ENCODE results near the gene KIF1B. TPM values are rescaled to one million over a fixed set of nuclear protein-coding genes. Genes with fewer than 3 reads are reported as not detected.
"Not testable (repeated sequence)": the region's sequence is repeated elsewhere in the genome, so short reads cannot be mapped to it uniquely, and the experiment has no call there.

Gene KIF1B
- total RNA-seq, 1 experiment from 2014 or later: 19.9 TPM

DNA sequence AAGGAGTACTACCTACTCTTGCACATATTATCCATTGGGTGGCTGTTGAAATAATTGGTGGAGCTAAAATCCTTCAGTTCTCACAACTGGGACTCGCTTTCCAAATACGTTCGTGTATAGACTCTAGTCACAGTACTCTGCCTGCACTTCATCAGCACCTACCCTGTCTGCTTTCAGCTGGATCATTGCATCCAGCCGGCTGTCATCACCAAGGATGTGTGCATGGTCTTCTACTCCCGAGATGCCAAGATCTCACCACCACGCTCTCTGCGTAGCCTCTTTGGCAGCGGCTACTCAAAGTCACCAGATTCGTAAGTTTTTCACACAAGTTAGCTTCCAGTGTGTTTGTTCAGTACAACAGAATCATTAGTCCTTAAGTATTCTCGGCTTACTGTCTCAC is 151.1 kb downstream of the KIF1B start:
- in situ Hi-C loops (cut with HindIII; ENCODE audit: low sequenced_read_pairs): no loop called here
- DNase-seq (ENCODE audit: low spot score): no peak

DNA sequence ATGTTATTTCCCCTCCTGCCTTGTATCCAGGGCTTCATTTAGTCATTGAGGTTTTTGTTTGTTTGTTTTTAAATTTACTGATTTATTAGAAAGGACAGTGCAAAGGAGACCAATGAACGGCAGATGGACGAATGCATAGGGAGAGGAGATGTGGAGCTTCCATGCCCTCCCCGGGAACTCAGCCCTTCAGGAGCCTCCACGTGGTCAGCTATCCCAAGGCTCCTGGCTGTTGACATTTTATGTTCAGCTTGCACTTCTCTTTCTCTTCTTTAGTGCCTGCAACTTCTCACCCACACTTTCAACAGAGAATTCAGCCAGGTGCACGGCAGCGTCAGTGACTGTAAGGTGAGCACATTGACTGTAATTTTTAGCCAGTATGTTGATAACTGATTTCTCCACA is 157.8 kb downstream of the KIF1B start:
- in situ Hi-C loops (cut with HindIII; ENCODE audit: low sequenced_read_pairs): no loop called here
- DNase-seq (ENCODE audit: low spot score): no peak

DNA sequence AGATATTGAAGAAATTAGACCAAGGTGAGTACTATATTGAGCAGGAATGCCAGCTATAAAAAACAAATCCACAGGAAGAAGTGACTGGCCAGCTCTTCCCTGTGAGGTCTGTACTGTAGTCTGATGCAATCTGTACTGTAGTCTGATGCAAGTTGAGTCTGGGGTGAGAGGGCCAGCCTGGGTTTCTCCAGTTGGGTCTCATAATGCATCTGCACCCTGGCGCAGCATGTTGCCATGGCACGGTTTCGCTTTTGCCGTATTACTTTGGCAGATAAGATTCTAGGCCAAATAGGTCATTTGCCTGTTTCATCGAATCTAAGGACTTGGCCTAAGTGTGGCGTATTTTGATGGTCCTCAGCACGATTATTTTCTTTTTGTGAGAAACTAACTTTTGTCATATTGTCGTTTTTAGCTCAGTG is 164.1 kb downstream of the KIF1B start:
- DNase-seq (ENCODE audit: low spot score): no peak
- in situ Hi-C loops (cut with HindIII; ENCODE audit: low sequenced_read_pairs): no loop called here

DNA sequence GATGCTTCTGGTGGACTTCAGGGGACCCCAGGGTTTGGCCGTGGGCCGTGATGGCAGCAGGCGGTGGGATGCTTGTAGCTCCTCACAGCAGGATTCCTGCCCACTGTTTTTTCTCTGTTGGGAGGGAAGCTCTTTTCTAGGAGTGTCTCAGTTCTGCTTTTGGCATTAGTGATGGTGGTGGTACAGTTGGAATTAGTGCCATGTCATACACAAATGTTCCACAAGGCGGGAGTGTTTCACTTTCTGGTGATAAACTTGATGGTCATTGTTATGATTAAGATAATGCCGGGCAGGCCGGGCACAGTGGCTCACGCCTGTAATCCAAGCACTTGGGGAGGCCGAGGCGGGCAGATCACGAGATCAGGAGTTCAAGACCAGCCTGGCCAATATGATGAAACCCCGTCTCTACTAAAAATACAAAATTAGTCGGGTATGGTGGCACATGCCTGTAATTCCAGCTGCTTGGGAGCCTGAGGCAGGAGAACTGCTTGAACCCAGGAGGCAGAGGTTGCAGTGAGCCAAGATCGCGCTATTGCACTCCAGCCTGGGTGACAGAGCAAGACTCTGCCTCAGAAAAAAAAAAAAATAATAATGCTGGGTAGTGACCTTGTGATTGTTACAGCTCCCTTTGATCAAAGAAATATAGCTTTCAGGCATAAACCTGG is 167.1 kb downstream of the KIF1B start:
- peak; percentile 76 for DNase-seq (ENCODE audit: low spot score)
- in situ Hi-C loops (cut with HindIII; ENCODE audit: low sequenced_read_pairs): not testable (repeated sequence)

DNA sequence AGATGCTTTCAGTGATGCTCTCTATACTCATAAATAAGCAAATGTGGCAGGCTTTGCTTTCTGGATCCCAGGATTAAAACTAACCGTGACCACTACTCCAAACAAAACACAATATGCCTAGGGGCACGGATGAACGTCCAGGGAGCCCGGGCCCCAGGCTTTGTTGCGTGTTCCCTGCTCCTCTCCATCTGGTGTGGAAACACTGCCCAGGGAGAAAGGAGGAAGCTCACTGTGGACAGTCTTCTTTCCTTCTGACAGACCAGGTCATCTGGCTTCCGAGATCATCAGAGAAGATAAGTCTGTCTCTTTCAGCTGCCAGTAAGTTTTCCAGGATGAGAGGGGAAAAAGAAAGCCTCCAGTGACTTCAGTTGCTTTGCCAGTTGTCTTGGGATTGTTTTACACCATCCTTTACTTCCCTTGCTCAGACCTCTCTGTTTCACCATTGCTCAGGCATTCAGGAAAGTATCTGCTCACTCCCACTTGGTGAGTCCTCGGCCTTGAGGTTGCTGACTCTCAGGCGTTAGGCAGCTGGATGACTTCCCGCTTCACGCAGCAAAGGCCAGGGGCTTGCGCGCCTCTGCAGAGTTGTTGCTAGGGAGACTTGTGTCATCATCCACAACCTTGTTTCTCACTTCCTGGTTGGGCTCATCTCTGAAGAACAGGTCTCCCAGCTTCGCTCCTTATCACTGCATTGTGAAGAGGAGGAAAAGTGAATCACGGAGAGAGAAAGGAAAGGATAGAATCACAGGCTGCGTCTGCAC is 167.9 kb downstream of the KIF1B start:
- DNase-seq (ENCODE audit: low spot score): no peak
- in situ Hi-C loops (cut with HindIII; ENCODE audit: low sequenced_read_pairs): no loop called here

DNA sequence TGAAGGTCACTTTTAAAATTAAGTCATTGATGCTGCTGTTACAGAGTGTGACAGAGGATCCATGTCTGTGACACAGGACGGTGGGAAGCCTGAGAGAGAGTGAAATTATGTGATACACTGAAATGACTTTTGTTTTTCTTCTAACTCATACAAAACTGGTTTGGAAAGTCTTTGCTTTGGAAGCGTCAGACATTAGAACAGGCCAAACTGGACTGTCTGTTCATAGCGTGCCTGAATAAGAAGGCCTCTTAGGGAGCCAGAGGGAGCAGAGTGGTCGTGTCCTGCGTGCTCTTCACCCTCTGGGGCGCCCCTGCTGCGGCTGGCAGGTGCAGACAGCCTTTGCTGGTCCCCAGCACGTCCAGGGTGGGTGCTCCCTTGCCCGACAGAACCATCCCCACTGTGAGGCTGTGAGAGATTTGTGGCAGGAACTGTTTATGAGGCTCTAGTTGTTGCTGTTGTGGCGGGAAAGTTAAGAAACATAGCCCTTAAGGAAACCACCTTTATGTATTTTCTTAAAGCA is 168.8 kb downstream of the KIF1B start:
- no peak for DNase-seq (ENCODE audit: low spot score)
- in situ Hi-C loops (cut with HindIII; ENCODE audit: low sequenced_read_pairs): no loop called here

DNA sequence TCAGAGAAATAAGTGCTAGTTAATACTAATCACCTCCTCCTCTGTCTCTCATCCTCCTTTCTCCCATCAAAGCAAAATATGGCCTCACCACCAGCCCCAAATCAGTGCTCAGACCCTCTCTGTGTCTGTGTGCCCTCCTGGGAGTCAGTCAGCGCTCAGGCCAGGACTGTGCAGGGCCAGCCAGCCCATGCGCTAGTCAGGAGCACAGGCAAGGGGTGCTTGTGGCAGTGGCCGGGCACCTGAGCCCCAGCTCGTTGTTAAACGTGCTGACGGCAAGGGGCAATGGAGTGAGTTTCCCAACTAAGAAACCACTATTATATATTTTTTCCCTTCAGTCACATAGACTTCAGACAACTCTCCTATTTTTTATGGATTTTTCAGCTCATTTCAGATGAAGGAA is 169.3 kb downstream of the KIF1B start:
- in situ Hi-C loops (cut with HindIII; ENCODE audit: low sequenced_read_pairs): no loop called here
- no peak for DNase-seq (ENCODE audit: low spot score)

DNA sequence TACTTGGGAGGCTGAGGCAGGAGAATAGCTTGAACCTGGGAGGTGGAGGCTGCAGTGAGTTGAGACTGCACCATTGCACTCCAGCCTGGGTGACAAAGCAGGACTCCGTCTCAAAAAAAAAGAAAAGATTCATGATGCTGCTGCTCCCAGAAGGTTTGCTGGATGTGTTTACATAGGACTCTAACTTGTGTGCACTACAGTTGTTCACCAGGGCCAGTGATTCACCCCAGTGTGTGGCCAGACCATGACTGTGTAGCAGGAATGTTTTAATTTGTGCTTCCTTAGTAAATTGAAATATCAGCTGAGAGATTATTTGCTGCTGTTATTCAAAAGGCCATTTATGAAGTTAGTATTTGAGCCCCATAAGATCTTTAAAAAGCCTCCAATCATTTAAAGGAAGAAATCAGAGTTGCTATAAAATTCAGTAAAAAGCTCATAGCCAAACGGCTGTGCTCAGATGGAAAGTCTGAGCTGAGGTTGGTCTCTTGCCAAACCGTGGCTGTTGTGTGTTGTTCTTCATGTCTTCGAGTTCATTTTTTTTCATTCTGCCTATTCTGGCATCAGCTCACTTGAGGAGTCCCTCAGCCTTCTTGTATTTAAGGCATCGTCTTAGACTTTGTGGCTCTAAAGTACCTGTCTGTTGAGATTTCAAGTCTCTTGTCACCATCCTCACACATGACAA is 170.4 kb downstream of the KIF1B start:
- peak; percentile 33 for DNase-seq (ENCODE audit: low spot score)
- in situ Hi-C loops (cut with HindIII; ENCODE audit: low sequenced_read_pairs): no loop called here

DNA sequence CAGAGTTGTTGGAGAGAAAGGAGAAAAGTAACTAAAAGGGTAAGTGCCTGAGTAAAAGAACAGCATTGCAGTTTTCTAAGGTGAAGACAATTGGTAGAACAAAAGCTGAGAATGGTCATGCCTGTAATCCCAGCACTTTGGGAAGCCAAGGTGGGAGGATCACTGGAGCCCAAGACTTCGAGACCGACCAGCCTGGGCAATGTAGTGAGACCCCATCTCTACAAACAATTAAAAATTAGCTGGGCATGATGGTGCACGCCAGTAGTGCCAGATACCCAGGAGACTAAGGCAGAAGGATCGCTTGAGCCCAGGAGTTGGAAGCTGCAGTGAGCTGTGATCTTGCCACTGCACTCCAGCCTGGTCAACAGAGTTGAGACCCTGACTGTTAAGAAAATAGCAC is 173.3 kb downstream of the KIF1B start:
- DNase-seq (ENCODE audit: low spot score): no peak
- in situ Hi-C loops (cut with HindIII; ENCODE audit: low sequenced_read_pairs): no loop called here

DNA sequence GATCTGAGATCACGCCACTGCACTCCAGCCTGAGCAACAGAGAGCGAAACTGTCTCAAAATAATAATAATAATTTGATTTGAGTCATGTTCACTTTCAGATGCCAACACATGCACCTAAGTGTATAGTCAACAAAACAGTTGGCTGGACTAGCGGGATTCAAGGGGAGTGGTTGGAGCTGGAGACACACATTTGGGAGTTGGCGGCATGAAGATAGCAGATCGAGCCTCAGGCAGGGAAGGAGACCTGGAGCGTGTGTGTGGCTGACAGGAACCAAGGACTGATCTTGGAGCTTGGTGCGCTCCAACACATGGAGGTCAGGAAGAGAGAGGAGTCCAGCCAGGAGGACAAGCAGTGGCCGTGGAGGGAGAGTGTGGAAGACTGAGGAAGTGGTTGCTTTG is 173.8 kb downstream of the KIF1B start:
- DNase-seq (ENCODE audit: low spot score): no peak
- in situ Hi-C loops (cut with HindIII; ENCODE audit: low sequenced_read_pairs): no loop called here

DNA sequence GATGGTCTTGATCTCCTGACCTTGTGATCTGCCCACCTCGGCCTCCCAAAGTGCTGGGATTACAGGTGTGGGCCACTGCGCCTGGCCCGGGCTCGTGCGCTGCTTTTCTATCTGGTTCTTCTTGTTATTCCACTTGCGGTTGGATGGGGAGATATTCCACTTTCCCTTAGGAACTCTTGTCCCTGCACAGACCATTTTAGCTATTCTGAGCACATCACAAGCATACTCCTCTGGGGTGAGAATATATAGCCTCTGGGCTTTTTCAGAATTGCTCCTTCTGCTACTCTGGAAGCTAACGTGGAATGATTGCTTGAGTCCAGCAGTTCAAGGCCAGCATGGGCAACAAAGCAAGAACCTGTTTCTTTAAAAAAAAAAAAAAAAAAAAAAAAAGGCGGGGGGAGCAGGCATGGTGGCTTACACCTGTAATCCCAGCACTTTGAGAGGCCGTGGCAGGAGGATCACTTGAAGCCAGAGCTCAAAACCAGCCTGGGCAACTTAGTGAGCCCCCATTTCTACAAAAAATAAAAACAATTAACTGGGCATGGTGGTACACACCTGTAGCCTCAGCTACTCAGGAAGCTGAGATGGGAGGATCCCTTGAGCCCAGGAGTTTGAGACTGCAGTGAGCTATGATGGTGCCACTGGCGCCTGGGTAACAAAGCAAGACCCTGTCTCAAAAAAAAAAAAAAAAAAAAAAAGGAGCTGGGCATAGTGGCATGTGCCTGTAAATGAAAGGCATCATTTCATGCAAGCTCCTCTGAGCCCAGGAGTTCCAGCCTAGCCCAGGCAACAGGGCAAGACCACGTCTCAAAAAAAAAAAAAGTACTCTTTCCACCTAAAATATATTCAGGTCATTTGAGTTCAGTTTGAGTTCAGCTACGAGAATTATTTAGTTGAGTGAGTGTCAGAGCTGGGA is 176.6 kb downstream of the KIF1B start:
- in situ Hi-C loops (cut with HindIII; ENCODE audit: low sequenced_read_pairs): no loop called here
- no peak for DNase-seq (ENCODE audit: low spot score)

DNA sequence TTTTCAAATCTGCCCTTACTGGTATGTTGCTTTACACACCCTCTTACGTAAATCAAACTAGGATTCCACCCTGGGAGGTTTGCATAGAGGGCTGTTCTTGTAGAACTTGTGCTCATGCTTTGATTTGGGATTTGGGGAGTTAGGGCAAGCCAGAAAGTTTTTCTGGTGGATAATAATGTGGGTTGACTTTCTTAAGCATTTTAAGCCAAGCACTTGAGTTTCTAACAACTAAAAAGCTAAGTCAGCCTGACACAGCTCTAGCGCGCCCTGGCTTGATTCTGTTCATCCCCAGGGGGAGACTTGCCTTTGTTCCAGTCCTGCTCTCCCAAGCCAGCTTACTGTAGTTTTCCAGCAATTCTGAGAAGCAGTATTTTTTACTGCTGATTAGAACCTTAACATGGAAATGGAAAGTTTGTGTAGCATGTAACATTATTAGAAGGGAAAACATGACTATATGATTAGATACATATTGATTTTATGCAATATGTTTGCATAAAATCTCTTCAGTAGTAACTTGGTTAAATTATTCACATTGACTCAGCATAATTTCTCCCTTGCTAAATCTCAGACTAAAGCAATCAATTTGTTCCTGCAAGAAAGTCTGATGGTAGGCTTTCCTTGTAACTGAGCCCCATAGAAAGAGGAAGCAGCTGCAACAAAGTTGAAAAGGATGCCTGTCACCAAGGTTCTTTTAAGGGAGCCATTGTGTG is 177.5 kb downstream of the KIF1B start:
- DNase-seq (ENCODE audit: low spot score): no peak
- in situ Hi-C loops (cut with HindIII; ENCODE audit: low sequenced_read_pairs): no loop called here

DNA sequence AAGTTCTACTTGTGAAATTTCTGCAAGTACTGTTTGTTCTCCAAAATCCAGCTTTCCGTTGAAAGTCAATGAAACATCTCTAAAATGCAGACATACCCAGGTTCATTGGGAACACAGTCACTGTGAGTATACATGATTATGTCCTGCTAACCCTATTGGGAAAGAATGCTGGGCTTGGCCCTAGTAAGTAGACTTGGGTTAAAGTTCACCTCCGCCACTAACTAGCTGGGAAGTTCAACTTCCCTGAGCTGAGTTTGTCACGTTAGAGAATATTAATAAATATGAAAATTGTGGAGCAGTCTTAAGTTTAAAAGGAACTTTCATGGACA is 178.0 kb downstream of the KIF1B start:
- no peak for DNase-seq (ENCODE audit: low spot score)
- in situ Hi-C loops (cut with HindIII; ENCODE audit: low sequenced_read_pairs): no loop called here

DNA sequence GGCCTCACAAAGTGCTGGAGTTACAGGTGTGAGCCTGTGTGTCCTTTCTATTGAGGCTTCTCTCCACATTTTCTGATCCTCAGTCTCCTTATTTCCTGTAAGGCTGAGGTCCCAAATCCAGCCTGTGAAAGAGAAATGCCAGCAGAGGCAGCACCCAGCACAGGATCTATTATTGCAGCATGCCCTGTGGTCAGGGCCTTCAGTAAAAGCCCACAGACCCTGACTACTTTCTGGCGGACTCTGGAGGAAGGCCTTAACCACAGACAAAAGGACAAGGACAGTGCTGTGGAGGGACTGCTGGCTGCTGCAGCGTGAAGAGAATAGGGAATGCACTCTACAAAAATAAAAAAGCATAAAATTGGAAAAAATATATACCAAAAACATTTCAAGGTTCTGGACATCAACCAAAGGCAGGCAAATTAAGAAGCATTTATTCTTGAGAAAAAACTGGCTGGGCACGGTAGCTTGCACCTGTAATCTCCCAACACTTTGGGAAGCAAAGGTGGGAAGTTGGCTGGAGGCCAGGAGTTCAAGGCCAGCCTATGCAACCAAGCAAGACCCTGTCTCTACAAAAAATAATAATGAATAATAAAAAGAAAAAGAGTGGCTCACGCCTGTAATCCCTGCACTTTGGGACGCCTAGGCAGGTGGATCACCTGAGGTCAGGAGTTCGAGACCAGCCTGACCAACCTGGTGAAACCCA is 179.1 kb downstream of the KIF1B start:
- no peak for DNase-seq (ENCODE audit: low spot score)
- in situ Hi-C loops (cut with HindIII; ENCODE audit: low sequenced_read_pairs): no loop called here

DNA sequence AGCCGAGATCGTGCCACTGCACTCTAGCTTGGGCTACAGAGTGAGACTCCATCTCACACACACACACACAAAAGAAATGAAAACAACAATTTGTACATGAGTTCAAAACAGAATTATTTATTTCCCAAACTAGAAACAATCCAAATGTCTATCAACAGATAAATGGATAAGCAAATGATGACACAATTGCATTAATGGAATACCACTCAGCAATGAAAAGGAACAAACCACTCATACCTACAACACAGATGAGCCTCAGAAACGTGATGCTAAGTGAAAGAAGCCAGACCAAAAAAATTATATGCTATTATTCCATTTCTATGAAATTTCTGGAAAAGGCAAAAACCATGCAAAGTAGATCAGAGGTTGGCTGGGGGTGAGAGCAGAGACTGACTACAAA is 186.5 kb downstream of the KIF1B start:
- DNase-seq (ENCODE audit: low spot score): no peak
- in situ Hi-C loops (cut with HindIII; ENCODE audit: low sequenced_read_pairs): no loop called here

DNA sequence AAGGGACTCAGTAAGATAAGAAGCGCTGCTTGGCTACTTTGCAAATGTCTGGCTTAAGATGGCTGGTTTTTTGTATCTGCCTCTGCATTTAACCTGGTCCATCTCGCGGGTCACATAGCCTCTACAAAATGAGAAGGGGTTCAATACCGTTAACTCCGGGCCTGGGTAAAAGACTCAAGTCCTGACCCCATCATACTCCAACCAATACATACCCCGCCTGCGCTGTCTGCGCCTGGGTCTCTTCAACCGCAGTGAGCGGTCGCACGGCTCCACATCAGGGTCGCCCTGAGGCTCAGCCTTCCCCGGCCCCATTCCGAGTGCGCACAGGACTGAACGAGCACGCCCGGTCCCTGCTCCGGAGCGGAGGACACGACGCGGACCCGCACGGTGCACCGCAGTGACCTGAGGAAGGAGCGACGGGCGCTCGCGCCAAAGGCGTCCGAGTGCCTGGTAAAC is 187.9 kb downstream of the KIF1B start:
- in situ Hi-C loops (cut with HindIII; ENCODE audit: low sequenced_read_pairs): no loop called here
- DNase-seq (ENCODE audit: low spot score): no peak

DNA sequence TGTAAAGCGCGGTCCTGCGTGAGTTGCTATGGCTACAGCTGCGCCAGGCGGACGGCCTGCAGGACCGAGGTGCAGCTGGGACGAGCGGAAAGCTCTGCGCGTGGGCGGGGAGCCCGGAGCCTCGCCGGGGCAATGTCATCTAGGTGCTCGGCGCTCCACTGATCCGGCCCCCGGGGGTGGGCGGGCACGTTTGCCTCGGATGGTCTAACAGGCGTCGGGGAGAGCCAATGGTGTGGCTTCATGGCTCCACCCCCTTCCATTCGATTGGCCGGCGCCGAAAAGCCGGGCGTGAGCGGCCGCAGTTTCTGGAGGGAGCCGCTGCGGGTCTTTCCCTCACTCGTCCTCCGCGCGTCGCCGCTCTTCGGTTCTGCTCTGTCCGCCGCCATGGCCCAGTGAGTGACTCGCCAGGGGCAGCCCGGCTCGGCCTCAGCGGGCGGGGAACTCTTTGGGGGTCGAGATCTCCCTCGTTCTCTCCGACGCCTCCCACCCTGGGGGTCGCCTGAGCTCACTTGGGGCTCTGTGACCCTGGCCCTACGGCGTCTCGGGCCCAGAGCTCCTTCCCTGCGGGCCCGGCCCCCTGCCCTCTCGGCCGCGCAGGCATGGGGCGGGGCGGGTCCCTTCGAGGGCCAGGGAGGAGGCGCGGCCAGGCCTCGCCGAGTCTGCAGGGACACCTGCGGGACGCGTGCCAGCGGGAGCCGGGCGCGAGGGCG is 188.5 kb downstream of the KIF1B start, which contains the start of gene PGD:
TSS of gene PGD (plus strand) at position 331 of the 710 bp plus-strand sequence. CDS start at position 385, 54 bp downstream.
- peak; percentile 98 for DNase-seq (ENCODE audit: low spot score)

More for the DNA sequence above, 188.5 kb downstream of the KIF1B start, which contains the start of gene PGD:
- in situ Hi-C loops (cut with HindIII; ENCODE audit: low sequenced_read_pairs): no loop called here

All from G401 (cell line).